Heart right ventricle (tissue), 16 donors: ENCODE measurements around the gene MRGPRD. TPM values are rescaled to one million over a fixed set of nuclear protein-coding genes. Genes with fewer than 3 reads are reported as not detected.

Source experiments
- ATAC-seq, 8 donors: fragments of 200-7000 bp; cut with Tn5 transposase; one replicate each; pipeline ENCODE4 v1.9.1; 2020; ENCODE audit warnings: mild to moderate bottlenecking in 8 of 8, moderate library complexity in 8 of 8, moderate number of reproducible peaks in 1 of 8
- DNase-seq, 2 donors: peaks; one replicate each; pipeline ENCODE4 v3.0.0-alpha.2; 2020
- H3K27ac ChIP-seq, 10 donors: fragments of 200-600 bp; sonication (generic) in 2 of 10; one replicate each; pipeline versions ENCODE4 v1.5.0 to v1.8.0; 2020 to 2022; ENCODE audit warnings: mild to moderate bottlenecking in 3 of 10
- H3K27me3 ChIP-seq, 7 donors: fragments of 200-600 bp; one replicate each; pipeline ENCODE4 v1.8.0; 2021 to 2022; ENCODE audit warnings: mild to moderate bottlenecking in 2 of 7
- H3K36me3 ChIP-seq, 9 donors: fragments of 200-600 bp; sonication (generic) in 1 of 9; one replicate each; pipeline versions ENCODE4 v1.5.0 to v1.8.0; 2020 to 2022; ENCODE audit warnings: mild to moderate bottlenecking in 2 of 9
- H3K4me1 ChIP-seq, 9 donors: fragments of 200-600 bp; sonication (generic) in 1 of 9; one replicate each; pipeline versions ENCODE4 v1.5.0 to v1.8.0; 2020 to 2022; ENCODE audit warnings: mild to moderate bottlenecking in 4 of 9
- H3K4me3 ChIP-seq, 10 donors: fragments of 200-600 bp; sonication (generic) in 2 of 10; one replicate each; pipeline versions ENCODE4 v1.5.0 to v1.8.0; 2020 to 2022; ENCODE audit warnings: mild to moderate bottlenecking in 7 of 10, moderate library complexity in 2 of 10
- H3K9me3 ChIP-seq, 11 donors: fragments of 200-600 bp in 10 of 11; sonication (generic) in 2 of 11; one replicate each; pipeline versions ENCODE4 v1.5.0 to v1.8.0; 2013 to 2022; ENCODE audit warnings: mild to moderate bottlenecking in 2 of 11, control low read depth in 1 of 11, moderate library complexity in 1 of 11
- WGBS, 2 donors: extraction: QIAGEN DNeasy Blood & Tissue Kit; methylation state at CpG; one replicate each; pipeline ENCODE4 v1.1.7; 2013; ENCODE audit warnings: inconsistent platforms in 1 of 2; 5-methylcytosine and 5-hydroxymethylcytosine counted together
- intact Hi-C, 10 donors: fragments of 100-400 bp; cut with DNase I; formaldehyde crosslinking; loops; one replicate each; pipeline versions ENCODE4 v1.11.1 to v1.14.2; 2022
- long read RNA-seq, 3 donors: library from polyadenylated mRNA; unstranded; transcript quantifications; one replicate each; pipeline ENCODE4 v2.0.0, GENCODE V29; 2020 to 2021
- polyA plus RNA-seq, 2 donors: library from polyadenylated mRNA; stranded (reverse); fragments of 200-250 nt; gene quantifications; one replicate each; pipeline ENCODE4 v1.2.3, GENCODE V29; 2013
- total RNA-seq, 10 donors: library from RNA; stranded (reverse); fragmentation: NEBNext Ultra II Directional in 3 of 10; extraction: Animal tissue kit (Norgen Biotek cat#: 25700) in 3 of 10; gene quantifications; one replicate each; pipeline versions ENCODE4 v1.2.1 to v1.2.4, GENCODE V29; 2021 to 2023
- TF ChIP-seq, protein P1 (sequence below), 9 donors: fragments of 200-600 bp; sonication (generic) in 2 of 9; IDR thresholded peaks; one replicate each; pipeline versions ENCODE4 v1.5.0 to v1.8.0; 2021 to 2022; ENCODE audit warnings: antibody characterized with exemption in 9 of 9, mild to moderate bottlenecking in 5 of 9, moderate library complexity in 1 of 9
- donor health status: Arrhythmogenic right ventricular cardiomyopathy.
- donor health status: ischemic (EF 13 %, LVEDD 7.1; RV severe dilation, severe dysfunction).
- donor health status: healthy with polysubstance abuse.
- donor health status: DM: no; HTN: yes; CAD: no.
- donor health status: DM: no; HTN: no; CAD: no.
- donor health status: ischemic (EF 25% LVEDD 6.9; RV normal size, moderate dysfunction).
- donor health status: ischemic (EF 25% LVEDD 5.7; RV mildly dilated, moderate dysfunction).
- donor health status: healthy.
- donor health status: DM: yes; HTN: yes; CAD: no.
- donor health status: Ischemic cardiomyopathy.
- donor health status: ischemic (EF 35%, LVEDD 5.7; RV mildly dilated, moderate dysfunction).
- donor health status: nonischemic (EF 11% LVEDD 7.7; RV severe dilation, severe dysfunction).
- donor health status: DM: yes; HTN: yes; CAD: no.
- donor health status: PGD.
- donor health status: ischemic (EF 29% LVEDD 5.4; RV normal size, mild dysfunction).
- donor health status: nonischemic (EF 23%, LVEDD 6.1; RV moderate dilation, normal function).

Gene MRGPRD, protein sequence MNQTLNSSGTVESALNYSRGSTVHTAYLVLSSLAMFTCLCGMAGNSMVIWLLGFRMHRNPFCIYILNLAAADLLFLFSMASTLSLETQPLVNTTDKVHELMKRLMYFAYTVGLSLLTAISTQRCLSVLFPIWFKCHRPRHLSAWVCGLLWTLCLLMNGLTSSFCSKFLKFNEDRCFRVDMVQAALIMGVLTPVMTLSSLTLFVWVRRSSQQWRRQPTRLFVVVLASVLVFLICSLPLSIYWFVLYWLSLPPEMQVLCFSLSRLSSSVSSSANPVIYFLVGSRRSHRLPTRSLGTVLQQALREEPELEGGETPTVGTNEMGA
- total RNA-seq (not detected), polyA plus RNA-seq (not detected)
- long read RNA-seq, donor 1, result 0 reads
- long read RNA-seq, donor 2, result 0 reads
- long read RNA-seq, donor 3, result 0 reads

- Histone ChIP-seq H3K4me1 (peaks cover 0 to 36% (median 15%) of the 10 kb centered on the region in 9 donors), H3K9me3 (peaks cover 0 to 8% (median 0%) of the 10 kb centered on the region in 11 donors), H3K36me3 (no peaks in the 10 kb centered on the region), H3K27me3 (no peaks in the 10 kb centered on the region), H3K4me3 (no peak within 1 kb of the TSS), H3K27ac (no peak within 1 kb of the TSS)
- ATAC-seq (peak in 1 of 8 donors; percentile 31), DNase-seq (no peak)
- TF ChIP-seq, protein P1, sequence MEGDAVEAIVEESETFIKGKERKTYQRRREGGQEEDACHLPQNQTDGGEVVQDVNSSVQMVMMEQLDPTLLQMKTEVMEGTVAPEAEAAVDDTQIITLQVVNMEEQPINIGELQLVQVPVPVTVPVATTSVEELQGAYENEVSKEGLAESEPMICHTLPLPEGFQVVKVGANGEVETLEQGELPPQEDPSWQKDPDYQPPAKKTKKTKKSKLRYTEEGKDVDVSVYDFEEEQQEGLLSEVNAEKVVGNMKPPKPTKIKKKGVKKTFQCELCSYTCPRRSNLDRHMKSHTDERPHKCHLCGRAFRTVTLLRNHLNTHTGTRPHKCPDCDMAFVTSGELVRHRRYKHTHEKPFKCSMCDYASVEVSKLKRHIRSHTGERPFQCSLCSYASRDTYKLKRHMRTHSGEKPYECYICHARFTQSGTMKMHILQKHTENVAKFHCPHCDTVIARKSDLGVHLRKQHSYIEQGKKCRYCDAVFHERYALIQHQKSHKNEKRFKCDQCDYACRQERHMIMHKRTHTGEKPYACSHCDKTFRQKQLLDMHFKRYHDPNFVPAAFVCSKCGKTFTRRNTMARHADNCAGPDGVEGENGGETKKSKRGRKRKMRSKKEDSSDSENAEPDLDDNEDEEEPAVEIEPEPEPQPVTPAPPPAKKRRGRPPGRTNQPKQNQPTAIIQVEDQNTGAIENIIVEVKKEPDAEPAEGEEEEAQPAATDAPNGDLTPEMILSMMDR (IDR thresholded peaks at IDR 0.05), result no peak
- intact Hi-C loops, result no loop called here
- 89 to 91% methylated on average over 8 of the region's 8 CpGs for WGBS, 2 donors
These were observed at the start of gene MRGPRD for GRCh38 chr11:68980776-68981065. Gene MRGPRD (minus strand): TSS chr11:68980986. CDS start chr11:68980986, 0 bp downstream.

DNA sequence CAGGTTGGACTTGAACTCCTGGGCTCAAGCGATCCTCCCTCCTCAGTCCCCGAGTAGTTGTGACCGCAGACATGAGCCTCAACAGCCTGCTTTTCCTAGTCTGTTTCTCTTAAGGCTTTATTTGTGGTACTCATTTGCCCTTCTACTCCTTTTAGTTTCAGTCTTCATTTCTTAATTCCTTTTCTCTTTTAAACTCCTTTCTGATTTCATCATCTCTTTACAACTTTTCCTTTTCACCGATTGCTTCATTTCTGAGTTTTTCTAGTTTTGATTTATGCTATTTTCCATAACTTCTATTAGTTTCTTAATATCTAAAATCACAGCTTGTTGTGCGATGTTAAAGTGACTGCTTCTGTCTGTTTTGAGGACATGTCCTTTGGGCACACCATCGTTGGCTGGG, 49.5 kb upstream of the MRGPRD start:
- TF ChIP-seq, protein P1 (IDR thresholded peaks at IDR 0.05), result no peak
- Histone ChIP-seq H3K4me3 (no peak overlapping the region), H3K4me1 (peaks cover 0 to 12% (median 0%) of the 10 kb centered on the region in 9 donors), H3K27ac (no peak overlapping the region), H3K36me3 (no peaks in the 10 kb centered on the region), H3K9me3 (no peaks in the 10 kb centered on the region), H3K27me3 (peaks cover 0 to 6% (median 0%) of the 10 kb centered on the region in 7 donors)
- WGBS, 2 donors, result 78 to 79% methylated on average over 6 of the region's 6 CpGs
- intact Hi-C loops, result no loop called here
- no peak for DNase-seq
- no peak for ATAC-seq

DNA sequence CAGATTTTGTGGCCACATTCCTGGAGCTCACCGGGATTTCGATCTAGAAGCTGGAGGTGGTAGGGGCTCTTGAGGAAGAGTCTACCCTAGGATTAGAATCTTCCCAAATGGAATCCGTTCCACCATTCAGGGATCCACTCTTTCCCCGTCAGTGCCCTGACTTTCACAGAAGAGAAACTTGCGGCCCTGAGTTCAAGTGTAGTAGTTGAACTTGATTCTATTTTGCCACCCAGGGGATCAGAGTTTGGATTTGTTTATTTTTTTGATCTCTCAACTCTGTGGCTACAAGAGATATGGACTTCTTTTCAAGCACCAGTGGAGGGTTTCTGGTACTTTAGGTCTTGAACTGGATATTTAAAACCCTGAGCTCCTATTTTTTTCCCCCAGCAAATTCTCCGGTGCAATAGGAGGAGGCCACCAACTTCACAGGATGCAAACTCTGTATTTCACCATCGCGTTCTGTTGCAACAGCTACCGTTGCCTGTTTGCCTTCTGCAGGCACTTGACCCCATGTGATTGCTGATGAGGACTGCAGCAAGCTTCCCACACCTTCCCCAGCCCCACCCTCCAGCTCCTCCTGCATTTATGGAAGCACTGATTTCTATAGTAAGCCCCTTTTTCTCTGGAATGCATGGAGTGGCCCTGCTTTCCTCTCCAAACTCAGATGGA, 47.1 kb upstream of the MRGPRD start:
- ATAC-seq (no peak), DNase-seq (no peak)
- H3K36me3 ChIP-seq, result no peaks in the 10 kb centered on the region
- no peak overlapping the region for H3K4me3 ChIP-seq
- no peaks in the 10 kb centered on the region for H3K9me3 ChIP-seq
- intact Hi-C loops, result no loop called here
- H3K4me1 ChIP-seq, result peaks cover 0 to 12% (median 0%) of the 10 kb centered on the region in 9 donors
- 71 to 79% methylated on average over 9 of the region's 9 CpGs for WGBS, 2 donors
- H3K27ac ChIP-seq, result no peak overlapping the region
- no peaks in the 10 kb centered on the region for H3K27me3 ChIP-seq
- TF ChIP-seq, protein P1 (IDR thresholded peaks at IDR 0.05), result no peak

- Histone ChIP-seq H3K9me3 (no peaks in the 10 kb centered on the region), H3K4me3 (no peak overlapping the region), H3K27ac (no peak overlapping the region), H3K4me1 (peaks cover 0 to 8% (median 0%) of the 10 kb centered on the region in 9 donors), H3K27me3 (no peaks in the 10 kb centered on the region), H3K36me3 (no peaks in the 10 kb centered on the region)
- 96 to 97% methylated on average over 6 of the region's 6 CpGs for WGBS, 2 donors
- intact Hi-C loops, result no loop called here
- DNase-seq, result no peak
- TF ChIP-seq, protein P1 (IDR thresholded peaks at IDR 0.05), result no peak
- no peak for ATAC-seq
These were observed 43.7 kb upstream of the MRGPRD start for GRCh38 chr11:69024509-69024908.
